ENCODE measurements around the gene ACKR2. TPM values are rescaled to one million over a fixed set of nuclear protein-coding genes. Genes with fewer than 3 reads are reported as not detected.

Gene ACKR2
- total and polyA plus RNA-seq, 2 experiments from 2014 or later = 0.11 to 0.23 TPM

- Histone ChIP-seq H3K9me2 (ENCODE audit: insufficient read depth) (no peaks in the 10 kb centered on the region), H3K4me3 (no peak overlapping the region), H3K4me1 (ENCODE audit: insufficient read depth) (no peaks in the 10 kb centered on the region), H3K9ac (no peak overlapping the region), H3K36me3 (ENCODE audit: low read depth) (no peaks in the 10 kb centered on the region), H3F3A (ENCODE audit: insufficient read depth) (no peaks in the 10 kb centered on the region), H4K20me1 (ENCODE audit: insufficient read depth) (no peaks in the 10 kb centered on the region), H3K79me2 (ENCODE audit: insufficient read depth) (no peaks in the 10 kb centered on the region), H3K27me3 (replicated peaks; ENCODE audit: insufficient read depth) (no peaks in the 10 kb centered on the region; the same call in 1 of the 2 replicates), H3K4me2 (ENCODE audit: unreplicated experiment) (no peak overlapping the region), H3K9me3 (ENCODE audit: low read depth) (no peaks in the 10 kb centered on the region), H2AFZ (no peak overlapping the region), H3K27ac (no peak overlapping the region)
- in situ Hi-C loops (cut with MboI) = no loop called here
- no peak for DNase-seq
- 19 to 20% methylated on average over 1 of the region's 1 CpG for WGBS, 2 experiments (ENCODE audit: low coverage in 1 of 2, low lambda C conversion rate in 2 of 2, missing lambda C conversion rate in 2 of 2)
- TF ChIP-seq EZH2phosphoT487 (IDR thresholded peaks at IDR 0.05; ENCODE audit: insufficient read depth, low read depth) = no peak
- TF ChIP-seq EZH2 (IDR thresholded peaks at IDR 0.05; ENCODE audit: insufficient read depth, poor library complexity, severe bottlenecking) = no peak
Measured at GRCh38 chr3:42841332-42841731, 32.1 kb downstream of the ACKR2 start.

- Histone ChIP-seq H3K9ac (no peak overlapping the region), H4K20me1 (ENCODE audit: insufficient read depth) (no peaks in the 10 kb centered on the region), H3K36me3 (ENCODE audit: low read depth) (no peaks in the 10 kb centered on the region), H3K9me2 (ENCODE audit: insufficient read depth) (no peaks in the 10 kb centered on the region), H3F3A (ENCODE audit: insufficient read depth) (no peaks in the 10 kb centered on the region), H3K9me3 (ENCODE audit: low read depth) (no peaks in the 10 kb centered on the region), H3K4me3 (no peak overlapping the region), H2AFZ (no peak overlapping the region), H3K79me2 (ENCODE audit: insufficient read depth) (no peaks in the 10 kb centered on the region), H3K27ac (no peak overlapping the region), H3K27me3 (replicated peaks; ENCODE audit: insufficient read depth) (no peaks in the 10 kb centered on the region; the same call in 1 of the 2 replicates), H3K4me2 (ENCODE audit: unreplicated experiment) (no peak overlapping the region), H3K4me1 (ENCODE audit: insufficient read depth) (no peaks in the 10 kb centered on the region)
- in situ Hi-C loops (cut with MboI) = no loop called here
- TF ChIP-seq EZH2phosphoT487 (IDR thresholded peaks at IDR 0.05; ENCODE audit: insufficient read depth, low read depth) = no peak
- WGBS, 2 experiments (ENCODE audit: low coverage in 1 of 2, low lambda C conversion rate in 2 of 2, missing lambda C conversion rate in 2 of 2) = 17 to 24% methylated on average over 6 of the region's 6 CpGs
- no peak for DNase-seq
Measured at GRCh38 chr3:42843713-42844411, 34.6 kb downstream of the ACKR2 start.

DNA sequence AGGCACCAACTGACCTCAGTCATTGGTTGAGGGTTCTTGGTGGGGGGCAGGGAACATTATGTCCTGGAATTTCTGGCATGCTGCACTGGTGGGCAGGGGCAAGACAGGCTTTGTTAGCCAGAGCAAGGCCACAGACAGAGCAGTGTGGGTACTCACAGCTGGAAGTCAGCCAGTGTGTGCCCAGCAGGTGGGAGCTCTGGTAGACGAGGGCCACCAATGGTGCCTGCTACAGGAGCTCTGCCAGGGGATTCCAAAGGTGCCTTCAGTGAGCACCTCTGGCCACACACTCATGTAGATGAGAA lies 35.1 kb downstream of the ACKR2 start:
- H3K79me2 ChIP-seq (ENCODE audit: insufficient read depth) = no peaks in the 10 kb centered on the region
- no peak for DNase-seq
- no peaks in the 10 kb centered on the region for H3K9me2 ChIP-seq (ENCODE audit: insufficient read depth)
- TF ChIP-seq EZH2phosphoT487 (IDR thresholded peaks at IDR 0.05; ENCODE audit: insufficient read depth, low read depth) (no peak), EZH2 (IDR thresholded peaks at IDR 0.05; ENCODE audit: insufficient read depth, poor library complexity, severe bottlenecking) (no peak)
- WGBS, 2 experiments (ENCODE audit: low coverage in 1 of 2, low lambda C conversion rate in 2 of 2, missing lambda C conversion rate in 2 of 2) = 71 to 75% methylated on average over 1 of the region's 1 CpG
- no peak overlapping the region for H3K27ac ChIP-seq
- H3K9me3 ChIP-seq (ENCODE audit: low read depth) = no peaks in the 10 kb centered on the region
- H3F3A ChIP-seq (ENCODE audit: insufficient read depth) = no peaks in the 10 kb centered on the region
- H3K36me3 ChIP-seq (ENCODE audit: low read depth) = no peaks in the 10 kb centered on the region
- H3K4me1 ChIP-seq (ENCODE audit: insufficient read depth) = no peaks in the 10 kb centered on the region
- no peak overlapping the region for H3K9ac ChIP-seq
- no peak overlapping the region for H2AFZ ChIP-seq
- no peaks in the 10 kb centered on the region for H4K20me1 ChIP-seq (ENCODE audit: insufficient read depth)
- in situ Hi-C loops (cut with MboI) = no loop called here
- no peak overlapping the region for H3K4me3 ChIP-seq
- no peaks in the 10 kb centered on the region; the same call in 1 of the 2 replicates for H3K27me3 ChIP-seq (replicated peaks; ENCODE audit: insufficient read depth)
- no peak overlapping the region for H3K4me2 ChIP-seq (ENCODE audit: unreplicated experiment)

- TF ChIP-seq EZH2 (IDR thresholded peaks at IDR 0.05; ENCODE audit: insufficient read depth, poor library complexity, severe bottlenecking) (no peak), EZH2phosphoT487 (IDR thresholded peaks at IDR 0.05; ENCODE audit: insufficient read depth, low read depth) (no peak)
- Histone ChIP-seq H3K4me1 (ENCODE audit: insufficient read depth) (no peaks in the 10 kb centered on the region), H3K27me3 (replicated peaks; ENCODE audit: insufficient read depth) (no peaks in the 10 kb centered on the region; the same call in 1 of the 2 replicates), H4K20me1 (ENCODE audit: insufficient read depth) (no peaks in the 10 kb centered on the region), H3K9me3 (ENCODE audit: low read depth) (no peaks in the 10 kb centered on the region), H3K9me2 (ENCODE audit: insufficient read depth) (no peaks in the 10 kb centered on the region), H3K4me2 (ENCODE audit: unreplicated experiment) (no peak overlapping the region), H3K4me3 (no peak overlapping the region), H3K36me3 (ENCODE audit: low read depth) (no peaks in the 10 kb centered on the region), H2AFZ (no peak overlapping the region), H3K79me2 (ENCODE audit: insufficient read depth) (no peaks in the 10 kb centered on the region), H3K27ac (no peak overlapping the region), H3K9ac (no peak overlapping the region), H3F3A (ENCODE audit: insufficient read depth) (no peaks in the 10 kb centered on the region)
- no peak for DNase-seq
- in situ Hi-C loops (cut with MboI) = no loop called here
- WGBS, 2 experiments (ENCODE audit: low coverage in 1 of 2, low lambda C conversion rate in 2 of 2, missing lambda C conversion rate in 2 of 2) = 81 to 88% methylated on average over 4 of the region's 4 CpGs
Measured at GRCh38 chr3:42844815-42845214, 35.6 kb downstream of the ACKR2 start.
